Psoas muscle (tissue), 8 donors: ENCODE data around the gene METRN. TPM values are rescaled to one million over a fixed set of nuclear protein-coding genes. Genes with fewer than 3 reads are reported as not detected.

Experiments used
- ATAC-seq, 4 donors: fragments of 200-7000 bp; cut with Tn5 transposase; one replicate each; pipeline ENCODE4 v1.9.1; 2020; ENCODE audit warnings: moderate library complexity in 3 of 4, mild to moderate bottlenecking in 2 of 4
- DNase-seq, 2 donors: peaks; one replicate each; pipeline ENCODE4 v3.0.0-alpha.2; 2020
- H3K27ac ChIP-seq: fragments of 200-600 bp; one replicate; pipeline ENCODE4 v1.8.0; 2022
- H3K27me3 ChIP-seq, 3 donors: fragments of 200-600 bp in 1 of 3; one replicate each; pipeline versions ENCODE4 v1.6.1 to v1.8.0; 2013 to 2022; ENCODE audit warnings: low read length in 2 of 3, mild to moderate bottlenecking in 2 of 3, moderate library complexity in 1 of 3; ENCODE audit not compliant: insufficient read depth in 3 of 3
- H3K36me3 ChIP-seq, 2 donors: fragments of 200-600 bp in 1 of 2; one replicate each; pipeline versions ENCODE4 v1.6.1 to v1.8.0; 2013 to 2022; ENCODE audit warnings: low read depth in 1 of 2, mild to moderate bottlenecking in 1 of 2, moderate library complexity in 1 of 2; ENCODE audit not compliant: insufficient read depth in 1 of 2
- H3K4me1 ChIP-seq: fragments of 200-600 bp; one replicate; pipeline ENCODE4 v1.8.0; 2022
- H3K4me3 ChIP-seq: fragments of 200-600 bp; one replicate; pipeline ENCODE4 v1.8.0; 2022; ENCODE audit warnings: mild to moderate bottlenecking
- H3K9me3 ChIP-seq: fragments of 200-600 bp; one replicate; pipeline ENCODE4 v1.8.0; 2022
- WGBS, 3 donors: extraction: QIAGEN DNeasy Blood & Tissue Kit; methylation state at CpG; one replicate each; pipeline versions ENCODE4 v1.1.6 to v1.1.7; 2013; 5-methylcytosine and 5-hydroxymethylcytosine counted together
- intact Hi-C, 2 donors: fragments of 100-400 bp; cut with DNase I; formaldehyde crosslinking; loops; one replicate each; pipeline versions ENCODE4 v1.11.0 to v1.14.2; 2022
- polyA plus RNA-seq, 3 donors: library from polyadenylated mRNA; stranded (reverse); fragments of 200-250 nt; gene quantifications; one replicate each; pipeline ENCODE4 v1.2.3, GENCODE V29; 2013
- total RNA-seq, 4 donors: library from RNA; stranded (reverse); fragmentation: NEBNext Ultra II Directional in 2 of 4; extraction: Animal tissue kit (Norgen Biotek cat#: 25700) in 2 of 4; gene quantifications; one replicate each; pipeline versions ENCODE4 v1.2.1 to v1.2.4, GENCODE V29; 2021 to 2023
- TF ChIP-seq, protein P1 (sequence below): fragments of 200-600 bp; IDR thresholded peaks from one replicate; pipeline ENCODE4 v1.8.0; 2022; ENCODE audit warnings: antibody characterized with exemption
- donor health status: healthy with polysubstance abuse.
- donor health status: DM: no; HTN: no; CAD: no; lungs with moderate emphysema.
- donor health status: Bipolar disorder and iron deficiency.
- donor health status: healthy.
- donor health status: DM: yes; HTN: yes; CAD: no.
- donor health status: DM: no; HTN: no; CAD: no.
- donor health status: DM: no; HTN: no; CAD: no.
- donor health status: DM: yes; HTN: yes; CAD: no.

Gene METRN
- total and polyA plus RNA-seq, 7 donors: 17.9 to 28.0 (median 22.8) TPM

DNA sequence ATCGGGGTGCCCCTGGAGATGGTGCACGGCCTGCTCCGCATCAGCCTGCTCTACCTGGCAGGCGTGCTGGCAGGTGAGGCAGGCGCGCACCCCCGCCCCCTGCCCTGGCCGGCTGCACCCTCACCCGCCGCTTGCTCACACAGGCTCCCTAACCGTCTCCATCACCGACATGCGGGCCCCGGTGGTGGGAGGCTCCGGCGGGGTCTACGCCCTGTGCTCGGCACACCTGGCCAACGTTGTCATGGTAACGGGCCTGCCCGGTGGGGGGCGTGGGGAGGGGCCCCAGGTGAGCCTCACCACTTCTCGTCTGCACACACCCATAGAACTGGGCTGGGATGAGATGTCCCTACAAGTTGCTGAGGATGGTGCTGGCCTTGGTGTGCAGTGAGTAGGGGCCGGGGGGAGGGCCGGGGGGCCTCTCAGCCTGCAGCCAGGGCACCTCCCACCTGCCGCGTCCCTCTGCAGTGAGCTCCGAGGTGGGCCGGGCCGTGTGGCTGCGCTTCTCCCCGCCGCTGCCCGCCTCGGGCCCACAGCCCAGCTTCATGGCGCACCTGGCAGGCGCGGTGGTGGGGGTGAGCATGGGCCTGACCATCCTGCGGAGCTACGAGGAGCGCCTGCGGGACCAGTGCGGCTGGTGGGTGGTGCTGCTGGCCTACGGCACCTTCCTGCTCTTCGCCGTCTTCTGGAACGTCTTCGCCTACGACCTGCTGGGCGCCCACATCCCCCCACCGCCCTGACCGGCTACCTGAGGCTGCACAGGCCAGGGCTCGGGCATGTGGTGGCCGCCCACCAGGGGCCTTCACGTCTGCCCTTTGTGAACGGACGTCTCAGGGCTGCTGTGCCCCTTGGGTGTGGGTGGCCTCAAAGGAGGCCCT is 37.4 kb upstream of the METRN start:
- Histone ChIP-seq H3K27ac (no peak overlapping the region), H3K9me3 (no peaks in the 10 kb centered on the region), H3K36me3 (peaks cover 9 to 23% of the 10 kb centered on the region in 2 donors), H3K4me1 (peaks cover 24% of the 10 kb centered on the region), H3K4me3 (no peak overlapping the region), H3K27me3 (no peaks in the 10 kb centered on the region)
- intact Hi-C loops: no loop called here
- DNase-seq (no peak), ATAC-seq (no peak)
- TF ChIP-seq, protein P1, sequence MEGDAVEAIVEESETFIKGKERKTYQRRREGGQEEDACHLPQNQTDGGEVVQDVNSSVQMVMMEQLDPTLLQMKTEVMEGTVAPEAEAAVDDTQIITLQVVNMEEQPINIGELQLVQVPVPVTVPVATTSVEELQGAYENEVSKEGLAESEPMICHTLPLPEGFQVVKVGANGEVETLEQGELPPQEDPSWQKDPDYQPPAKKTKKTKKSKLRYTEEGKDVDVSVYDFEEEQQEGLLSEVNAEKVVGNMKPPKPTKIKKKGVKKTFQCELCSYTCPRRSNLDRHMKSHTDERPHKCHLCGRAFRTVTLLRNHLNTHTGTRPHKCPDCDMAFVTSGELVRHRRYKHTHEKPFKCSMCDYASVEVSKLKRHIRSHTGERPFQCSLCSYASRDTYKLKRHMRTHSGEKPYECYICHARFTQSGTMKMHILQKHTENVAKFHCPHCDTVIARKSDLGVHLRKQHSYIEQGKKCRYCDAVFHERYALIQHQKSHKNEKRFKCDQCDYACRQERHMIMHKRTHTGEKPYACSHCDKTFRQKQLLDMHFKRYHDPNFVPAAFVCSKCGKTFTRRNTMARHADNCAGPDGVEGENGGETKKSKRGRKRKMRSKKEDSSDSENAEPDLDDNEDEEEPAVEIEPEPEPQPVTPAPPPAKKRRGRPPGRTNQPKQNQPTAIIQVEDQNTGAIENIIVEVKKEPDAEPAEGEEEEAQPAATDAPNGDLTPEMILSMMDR: no peak
- WGBS, 3 donors: 50 to 56% (median 54%) methylated on average over 38 to 57 of the region's 57 CpGs

GRCh38 chr16:678209-678857 is 36.6 kb upstream of the METRN start:
- intact Hi-C loops: no loop called here
- DNase-seq (no peak), ATAC-seq (no peak)
- Histone ChIP-seq H3K9me3 (no peaks in the 10 kb centered on the region), H3K27ac (no peak overlapping the region), H3K4me1 (peaks cover 32% of the 10 kb centered on the region), H3K4me3 (no peak overlapping the region), H3K27me3 (no peaks in the 10 kb centered on the region), H3K36me3 (peaks cover 5 to 23% of the 10 kb centered on the region in 2 donors)
- TF ChIP-seq, protein P1: no peak
- 61 to 72% (median 63%) methylated on average over 21 of the region's 21 CpGs for WGBS, 3 donors

- ATAC-seq (peak; percentile 26 to 36 (median 29)), DNase-seq (peak; percentile 76 to 82)
- H3K4me1 ChIP-seq: peaks cover 37% of the 10 kb centered on the region
- peak overlapping the region; percentile 85 for H3K4me3 ChIP-seq
- H3K36me3 ChIP-seq: peaks cover 5 to 20% of the 10 kb centered on the region in 2 donors
- H3K9me3 ChIP-seq: no peaks in the 10 kb centered on the region
- intact Hi-C loops: no loop called here
- TF ChIP-seq, protein P1: no peak
- H3K27ac ChIP-seq: peak overlapping the region; percentile 81
- 20 to 26% (median 22%) methylated on average over 44 to 52 of the region's 52 CpGs for WGBS, 3 donors
- H3K27me3 ChIP-seq: no peaks in the 10 kb centered on the region
Measured at GRCh38 chr16:678858-679813, 35.8 kb upstream of the METRN start.

GRCh38 chr16:679814-680624 is 34.9 kb upstream of the METRN start, which contains the start of gene STUB1:
STUB1 (plus strand) TSS chr16:680410; CDS start chr16:680526, 116 bp downstream.
- Histone ChIP-seq H3K27ac (peak within 1 kb of the TSS; percentile 97), H3K27me3 (no peaks in the 10 kb centered on the region), H3K9me3 (no peaks in the 10 kb centered on the region), H3K4me1 (peaks cover 40% of the 10 kb centered on the region), H3K36me3 (peaks cover 5 to 20% of the 10 kb centered on the region in 2 donors), H3K4me3 (peak within 1 kb of the TSS; percentile 85)
- TF ChIP-seq, protein P1: no peak
- 0 to 1% (median 1%) methylated on average over 42 to 91 of the region's 91 CpGs for WGBS, 3 donors
- ATAC-seq: peak; percentile 79 to 80 (median 80)
- intact Hi-C loops: no loop called here
- DNase-seq: peak; percentile 89 to 94
